ENCODE measurements around the gene TRAF3IP3. TPM values are rescaled to one million over a fixed set of nuclear protein-coding genes. Genes with fewer than 3 reads are reported as not detected.

Gene TRAF3IP3
- total and polyA plus RNA-seq, 2 of the 13 experiments (the other 11 are each of a cell fraction or from before 2014, with no cell fraction given): not detected

DNA sequence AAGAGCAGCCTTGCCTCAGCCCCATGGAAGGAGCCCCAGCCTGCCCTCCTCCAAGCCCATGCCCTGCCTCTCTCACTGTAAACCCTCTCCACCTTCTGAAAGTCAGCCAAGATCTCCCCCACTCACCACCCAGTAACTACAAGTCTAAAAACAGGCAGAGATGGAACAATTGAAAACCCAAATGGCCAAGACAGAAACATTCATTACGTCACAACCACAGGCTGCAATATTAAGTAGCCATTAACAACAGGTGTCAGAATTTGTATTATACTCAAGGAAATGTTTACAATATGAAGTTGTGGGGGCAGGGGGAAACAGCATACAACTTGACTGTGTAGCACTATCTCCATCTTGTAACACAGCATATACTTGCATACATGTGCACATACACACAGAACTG is 47.7 kb downstream of the TRAF3IP3 start (continued):
- TF ChIP-seq, protein P1, sequence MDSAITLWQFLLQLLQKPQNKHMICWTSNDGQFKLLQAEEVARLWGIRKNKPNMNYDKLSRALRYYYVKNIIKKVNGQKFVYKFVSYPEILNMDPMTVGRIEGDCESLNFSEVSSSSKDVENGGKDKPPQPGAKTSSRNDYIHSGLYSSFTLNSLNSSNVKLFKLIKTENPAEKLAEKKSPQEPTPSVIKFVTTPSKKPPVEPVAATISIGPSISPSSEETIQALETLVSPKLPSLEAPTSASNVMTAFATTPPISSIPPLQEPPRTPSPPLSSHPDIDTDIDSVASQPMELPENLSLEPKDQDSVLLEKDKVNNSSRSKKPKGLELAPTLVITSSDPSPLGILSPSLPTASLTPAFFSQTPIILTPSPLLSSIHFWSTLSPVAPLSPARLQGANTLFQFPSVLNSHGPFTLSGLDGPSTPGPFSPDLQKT (CRISPR knock-in tag; IDR thresholded peaks at IDR 0.05; ENCODE audit: borderline replicate concordance): no peak
- peak; percentile 77 for TF ChIP-seq ATF7 (IDR thresholded peaks at IDR 0.05)
- no peak for TF ChIP-seq ATF7 (CRISPR knock-in tag; IDR thresholded peaks at IDR 0.05)
- no peak for TF ChIP-seq CEBPZ (IDR thresholded peaks at IDR 0.05; ENCODE audit: low read length)
- no peak for TF ChIP-seq TBP (CRISPR knock-in tag; IDR thresholded peaks at IDR 0.05)
- TF ChIP-seq, protein P2, sequence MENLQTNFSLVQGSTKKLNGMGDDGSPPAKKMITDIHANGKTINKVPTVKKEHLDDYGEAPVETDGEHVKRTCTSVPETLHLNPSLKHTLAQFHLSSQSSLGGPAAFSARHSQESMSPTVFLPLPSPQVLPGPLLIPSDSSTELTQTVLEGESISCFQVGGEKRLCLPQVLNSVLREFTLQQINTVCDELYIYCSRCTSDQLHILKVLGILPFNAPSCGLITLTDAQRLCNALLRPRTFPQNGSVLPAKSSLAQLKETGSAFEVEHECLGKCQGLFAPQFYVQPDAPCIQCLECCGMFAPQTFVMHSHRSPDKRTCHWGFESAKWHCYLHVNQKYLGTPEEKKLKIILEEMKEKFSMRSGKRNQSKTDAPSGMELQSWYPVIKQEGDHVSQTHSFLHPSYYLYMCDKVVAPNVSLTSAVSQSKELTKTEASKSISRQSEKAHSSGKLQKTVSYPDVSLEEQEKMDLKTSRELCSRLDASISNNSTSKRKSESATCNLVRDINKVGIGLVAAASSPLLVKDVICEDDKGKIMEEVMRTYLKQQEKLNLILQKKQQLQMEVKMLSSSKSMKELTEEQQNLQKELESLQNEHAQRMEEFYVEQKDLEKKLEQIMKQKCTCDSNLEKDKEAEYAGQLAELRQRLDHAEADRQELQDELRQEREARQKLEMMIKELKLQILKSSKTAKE (CRISPR knock-in tag; IDR thresholded peaks at IDR 0.05; ENCODE audit: borderline replicate concordance): no peak

GRCh38 chr1:209805341-209805781 is 49.5 kb downstream of the TRAF3IP3 start:
- Histone ChIP-seq H3K36me3 (replicated peaks in 1 of 2; ENCODE audit: control insufficient read depth in 1 of 2, insufficient read depth in 2 of 2, low read length in 2 of 2) (no peaks in the 10 kb centered on the region), H3K79me2 (ENCODE audit: insufficient read depth, low read length) (no peaks in the 10 kb centered on the region), H3K4me2 (ENCODE audit: low read depth, low read length) (no peak overlapping the region), H3K27me3 (ENCODE audit: control insufficient read depth in 1 of 2, insufficient read depth in 2 of 2, low read length in 2 of 2) (peaks cover 1 to 11% of the 10 kb centered on the region in 2 experiments; a peak in 1 of 5 replicates), H3K9me3 (ENCODE audit: low read length) (no peaks in the 10 kb centered on the region), H4K20me1 (ENCODE audit: insufficient read depth, low read length) (no peaks in the 10 kb centered on the region), H3K4me1 (ENCODE audit: insufficient read depth, low read length) (no peaks in the 10 kb centered on the region), H2AFZ (ENCODE audit: low read length) (no peak overlapping the region), H3K27ac (ENCODE audit: extremely low read length, insufficient read depth, low read length) (no peak overlapping the region), H3K4me3 (replicated peaks in 1 of 3; ENCODE audit: insufficient read depth in 1 of 3, low read depth in 2 of 3, low read length in 3 of 3) (no peak overlapping the region), H3K9ac (ENCODE audit: insufficient read depth, low read depth, low read length) (no peak overlapping the region)
- WGBS (ENCODE audit: low lambda C conversion rate): 67% methylated on average over 18 of the region's 19 CpGs
- BruUV-seq (replicated peaks): no TSS peak
- intact Hi-C loops (cut with micrococcal nuclease; ENCODE audit: unreplicated experiment) (no loop called here), in situ Hi-C loops (cut with HindIII; ENCODE audit: extremely low pct_ligation_motif_present, low pct_unique_long_range_greater_than_20kb) (no loop called here)
- DNase-seq (ENCODE audit: low spot score) (no peak), FAIRE-seq (no peak), ATAC-seq (no peak)
- CTCF ChIA-PET (ENCODE audit: low intra/inter-chr PET ratio, low total read pairs): no interaction called here
- TF ChIP-seq RNF219 (CRISPR knock-in tag; IDR thresholded peaks at IDR 0.05) (no peak), ZNF75D (CRISPR knock-in tag; IDR thresholded peaks at IDR 0.05; ENCODE audit: borderline replicate concordance) (no peak)
- POLR2A ChIA-PET: no interaction called here

Data from HepG2 (cell line).